Pons (tissue), 1 donor: ENCODE results near the gene ZNF740.

Experiments
- DNase-seq: peaks from one replicate; pipeline ENCODE4 v3.0.0-alpha.2; 2016; ENCODE audit warnings: low spot score

Gene ZNF740

GRCh38 chr12:53214687-53215455 lies 34.3 kb downstream of the ZNF740 start:
- no peak for DNase-seq

- no peak for DNase-seq
Measured at GRCh38 chr12:53215497-53215896, 35.0 kb downstream of the ZNF740 start.

- no peak for DNase-seq
Measured at GRCh38 chr12:53217051-53217930, 36.8 kb downstream of the ZNF740 start.

- DNase-seq = no peak
Measured at GRCh38 chr12:53217931-53218307, 37.4 kb downstream of the ZNF740 start.

GRCh38 chr12:53218551-53219291 lies 38.2 kb downstream of the ZNF740 start:
- no peak for DNase-seq

GRCh38 chr12:53219292-53219955 lies 38.9 kb downstream of the ZNF740 start:
- DNase-seq = no peak

- DNase-seq = no peak
Measured at GRCh38 chr12:53219956-53220693, 39.6 kb downstream of the ZNF740 start.

- peak; percentile 69 for DNase-seq
Measured at GRCh38 chr12:53220694-53221202, 40.2 kb downstream of the ZNF740 start.

- DNase-seq = no peak
Measured at GRCh38 chr12:53221203-53222080, 40.9 kb downstream of the ZNF740 start.

- no peak for DNase-seq
Measured at GRCh38 chr12:53222170-53222721, 41.7 kb downstream of the ZNF740 start.

- no peak for DNase-seq
Measured at GRCh38 chr12:53222806-53223261, 42.3 kb downstream of the ZNF740 start.

GRCh38 chr12:53223389-53224060 lies 43.0 kb downstream of the ZNF740 start:
- DNase-seq = peak; percentile 85

GRCh38 chr12:53224061-53224896 lies 43.8 kb downstream of the ZNF740 start:
- no peak for DNase-seq

- no peak for DNase-seq
Measured at GRCh38 chr12:53224897-53225634, 44.5 kb downstream of the ZNF740 start.

- no peak for DNase-seq
Measured at GRCh38 chr12:53225635-53226424, 45.3 kb downstream of the ZNF740 start.

- no peak for DNase-seq
Measured at GRCh38 chr12:53226815-53227214, 46.3 kb downstream of the ZNF740 start.
